Thyroid gland (tissue), 4 donors: ENCODE data around the gene MAGI3. TPM values are rescaled to one million over a fixed set of nuclear protein-coding genes. Genes with fewer than 3 reads are reported as not detected.

Experiments used
- DNase-seq, 2 donors: peaks; one replicate each; pipeline ENCODE4 v3.0.0-alpha.2; 2019
- H3K27ac ChIP-seq, 3 donors: fragments of 200-600 bp; sonication (generic); 1 replicate in 2 of 3; 2 replicates in 1 of 3; pipeline ENCODE4 v1.5.1; 2016 to 2019; ENCODE audit warnings: mild to moderate bottlenecking in 1 of 3, moderate library complexity in 1 of 3
- H3K27me3 ChIP-seq: fragments of 200-600 bp; sonication (generic); one replicate; pipeline ENCODE4 v1.5.1; 2019
- H3K36me3 ChIP-seq, 2 donors: fragments of 200-600 bp; sonication (generic); one replicate each; pipeline ENCODE4 v1.5.1; 2016 to 2019
- H3K4me1 ChIP-seq, 2 donors: fragments of 200-600 bp; sonication (generic); one replicate each; pipeline ENCODE4 v1.5.1; 2017 to 2019
- H3K4me3 ChIP-seq, 3 donors: fragments of 200-600 bp; sonication (generic); replicated peaks in 1 of 3; 1 replicate in 2 of 3; 2 replicates in 1 of 3; pipeline ENCODE4 v1.5.1; 2016; ENCODE audit warnings: mild to moderate bottlenecking in 1 of 3
- H3K9me3 ChIP-seq: fragments of 200-600 bp; sonication (generic); one replicate; pipeline ENCODE4 v1.5.1; 2017
- CTCF ChIP-seq, 6 experiments: fragments of 200-600 bp in 3 of 6; fragments of 450-650 bp in 3 of 6; sonication (generic) in 3 of 6; IDR thresholded peaks; one replicate each; pipeline ENCODE4 v1.5.1; 2016 to 2019; ENCODE audit warnings: antibody characterized with exemption in 6 of 6, mild to moderate bottlenecking in 2 of 6, inconsistent platforms in 1 of 6, moderate library complexity in 1 of 6
- POLR2A ChIP-seq, 2 donors: fragments of 450-650 bp; IDR thresholded peaks; one replicate each; pipeline ENCODE4 v1.6.1; 2017; ENCODE audit warnings: antibody characterized with exemption in 2 of 2, mild to moderate bottlenecking in 2 of 2, moderate library complexity in 1 of 2
- WGBS, 2 donors: methylation state at CpG; one replicate each; pipeline ENCODE4 v1.1.5; 2017; 5-methylcytosine and 5-hydroxymethylcytosine counted together
- intact Hi-C: fragments of 100-400 bp; cut with DNase I; formaldehyde crosslinking; loops from one replicate; pipeline ENCODE4 v1.15.1; 2023
- total RNA-seq, 4 donors: library from RNA; depleted of rRNA; stranded (reverse); fragments of >200 nt; gene quantifications; one replicate each; pipeline ENCODE4 v1.2.3, GENCODE V29; 2016

The MAGI3 gene
- total RNA-seq, result 10 to 100 TPM; 52.9 to 91.0 (median 61.9) TPM

DNA sequence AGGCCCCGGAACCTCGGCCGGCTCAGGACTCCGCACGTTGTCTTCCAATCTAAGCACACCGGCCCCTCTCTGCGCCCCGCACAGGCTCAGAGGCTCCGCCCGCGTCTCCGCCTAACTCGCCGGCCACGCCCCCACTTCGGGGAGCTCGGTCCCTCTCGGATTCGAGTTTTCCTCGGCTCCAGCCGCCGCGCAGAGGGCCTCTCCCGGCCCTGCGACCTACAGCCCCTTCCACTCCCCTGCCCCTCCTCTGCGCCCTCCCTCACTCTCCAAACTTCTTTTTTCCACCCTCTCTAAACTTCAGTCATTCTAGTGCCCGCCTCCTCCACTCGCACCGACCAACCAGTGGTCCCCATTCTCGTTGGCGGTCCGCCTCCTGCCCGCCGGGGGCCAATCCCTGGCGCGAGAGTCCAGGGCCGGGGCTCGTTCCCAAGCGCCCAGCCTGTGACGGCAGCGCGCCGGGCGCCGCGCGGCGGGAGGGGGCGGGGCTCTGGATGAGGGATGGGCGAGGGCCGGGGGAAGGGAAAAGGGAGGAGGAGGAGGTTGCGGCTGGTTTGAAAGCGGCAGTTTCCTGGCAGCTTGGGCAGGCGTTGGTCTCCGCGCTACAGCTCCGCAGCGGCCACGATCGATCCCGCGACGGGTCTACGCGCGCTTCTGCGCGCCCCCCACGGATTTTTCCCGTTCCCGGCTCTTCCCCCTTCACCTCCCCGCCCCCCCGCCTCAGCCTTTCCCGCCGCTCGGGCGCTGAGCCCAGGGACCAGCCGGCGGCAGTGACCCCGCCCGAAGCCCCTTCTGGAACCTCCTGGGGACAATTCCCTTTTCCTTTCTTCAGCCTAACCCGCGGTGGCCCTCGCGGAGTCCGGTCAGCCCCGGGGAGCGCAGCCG lies at the start of gene MAGI3:
TSS of gene MAGI3 (plus strand) at position 563 of the 882 bp plus-strand sequence. CDS start 519 bp downstream, outside the sequence.
- peak within 1 kb of the TSS; percentile 84 to 97 (median 86) for H3K4me3 ChIP-seq
- no peaks in the 10 kb centered on the region for H3K27me3 ChIP-seq
- H3K9me3 ChIP-seq, result no peaks in the 10 kb centered on the region
- DNase-seq, result peak; percentile 99
- TF ChIP-seq POLR2A (IDR thresholded peaks at IDR 0.05) (peak; percentile 44 to 92), CTCF (IDR thresholded peaks at IDR 0.05) (no peak)
- H3K27ac ChIP-seq, result peak within 1 kb of the TSS; percentile 83 to 95 (median 87)
- no peaks in the 10 kb centered on the region for H3K36me3 ChIP-seq
- intact Hi-C loops, result no loop called here
- WGBS, 2 donors, result 1% methylated on average over 49 to 54 of the region's 89 CpGs
- peaks cover 4 to 20% of the 10 kb centered on the region in 2 donors for H3K4me1 ChIP-seq

DNA sequence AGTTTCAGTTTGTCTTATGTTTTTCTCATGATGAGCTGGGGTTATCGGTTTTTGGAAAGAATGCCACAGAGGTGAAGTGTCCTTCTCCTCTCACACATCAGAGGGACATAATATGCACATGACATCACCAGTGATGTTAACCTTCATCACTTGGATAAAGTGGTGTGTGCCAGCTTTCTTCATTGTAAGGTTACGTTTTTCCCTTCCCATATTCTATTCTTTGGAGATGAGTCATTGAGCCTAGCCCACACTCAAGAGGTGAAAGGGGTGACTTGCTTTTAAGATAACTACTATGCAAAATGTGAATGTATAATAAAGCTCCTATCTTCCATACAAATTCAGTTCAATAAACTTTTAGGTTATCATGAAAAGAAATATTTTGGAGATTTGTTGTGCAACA lies 36.7 kb upstream of the MAGI3 start:
- H3K27me3 ChIP-seq, result no peaks in the 10 kb centered on the region
- no peak overlapping the region for H3K27ac ChIP-seq
- intact Hi-C loops, result no loop called here
- no peak for DNase-seq
- TF ChIP-seq POLR2A (IDR thresholded peaks at IDR 0.05) (no peak), CTCF (IDR thresholded peaks at IDR 0.05) (no peak)
- H3K36me3 ChIP-seq, result no peaks in the 10 kb centered on the region
- WGBS, 2 donors, result 49 to 79% methylated on average over 2 of the region's 2 CpGs
- no peak overlapping the region for H3K4me3 ChIP-seq
- no peaks in the 10 kb centered on the region for H3K9me3 ChIP-seq
- H3K4me1 ChIP-seq, result no peaks in the 10 kb centered on the region

DNA sequence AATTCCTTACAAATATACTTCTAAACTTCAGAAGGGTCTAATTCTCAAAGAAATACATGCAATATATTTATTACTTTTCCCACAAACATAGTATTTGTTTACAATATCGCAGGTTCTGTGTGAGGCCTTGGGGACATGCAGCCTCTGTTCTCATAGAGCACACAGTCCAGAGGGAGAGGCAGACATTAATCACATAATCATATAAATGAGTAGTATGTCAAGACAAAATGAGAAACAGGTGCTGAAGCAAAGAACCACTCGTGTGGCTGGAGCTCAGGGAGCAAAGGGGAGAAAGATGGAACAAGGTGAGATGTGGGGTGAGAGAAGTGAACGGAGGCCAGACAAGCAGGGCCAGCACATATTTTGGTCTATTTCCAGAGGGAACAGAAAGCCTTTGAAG lies 26.4 kb upstream of the MAGI3 start:
- no peak for DNase-seq
- H3K4me1 ChIP-seq, result no peaks in the 10 kb centered on the region
- intact Hi-C loops, result no loop called here
- H3K27ac ChIP-seq, result no peak overlapping the region
- H3K36me3 ChIP-seq, result no peaks in the 10 kb centered on the region
- no peaks in the 10 kb centered on the region for H3K27me3 ChIP-seq
- TF ChIP-seq CTCF (IDR thresholded peaks at IDR 0.05) (no peak), POLR2A (IDR thresholded peaks at IDR 0.05) (no peak)
- 74 to 78% methylated on average over 3 of the region's 3 CpGs for WGBS, 2 donors
- no peaks in the 10 kb centered on the region for H3K9me3 ChIP-seq
- no peak overlapping the region for H3K4me3 ChIP-seq

DNA sequence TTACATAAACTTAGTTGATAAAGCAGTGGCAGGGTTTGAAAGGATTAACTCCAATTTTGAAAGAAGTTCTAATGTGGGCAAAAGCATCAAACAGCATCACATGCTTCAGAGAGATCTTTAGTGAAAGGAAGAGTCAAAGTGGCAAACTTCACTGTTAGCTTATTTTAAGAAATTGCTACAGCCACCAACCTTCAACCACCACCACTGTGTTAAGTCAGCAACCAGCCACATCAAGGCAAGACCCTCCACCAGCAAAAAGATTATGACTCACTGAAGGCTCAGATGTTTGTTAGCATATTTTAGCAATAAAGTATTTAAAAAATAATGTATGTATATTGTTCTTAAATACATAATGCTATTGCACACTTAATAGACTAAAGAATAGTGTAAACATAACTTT lies 21.3 kb upstream of the MAGI3 start:
- TF ChIP-seq POLR2A (IDR thresholded peaks at IDR 0.05) (no peak), CTCF (IDR thresholded peaks at IDR 0.05) (no peak)
- Histone ChIP-seq H3K4me1 (no peaks in the 10 kb centered on the region), H3K36me3 (no peaks in the 10 kb centered on the region), H3K4me3 (no peak overlapping the region), H3K27me3 (no peaks in the 10 kb centered on the region), H3K9me3 (no peaks in the 10 kb centered on the region), H3K27ac (no peak overlapping the region)
- intact Hi-C loops, result no loop called here
- DNase-seq, result no peak

GRCh38 chr1:113369699-113370098 lies 20.6 kb upstream of the MAGI3 start:
- WGBS, 2 donors, result 75 to 79% methylated on average over 1 of the region's 1 CpG
- no peaks in the 10 kb centered on the region for H3K27me3 ChIP-seq
- TF ChIP-seq CTCF (IDR thresholded peaks at IDR 0.05) (no peak), POLR2A (IDR thresholded peaks at IDR 0.05) (no peak)
- intact Hi-C loops, result no loop called here
- no peaks in the 10 kb centered on the region for H3K4me1 ChIP-seq
- no peak overlapping the region for H3K4me3 ChIP-seq
- H3K27ac ChIP-seq, result no peak overlapping the region
- no peak for DNase-seq
- H3K36me3 ChIP-seq, result no peaks in the 10 kb centered on the region
- H3K9me3 ChIP-seq, result no peaks in the 10 kb centered on the region
